Measurements from ENCODE around the gene NXN.
"Not testable (repeated sequence)": the region's sequence is repeated elsewhere in the genome, so short reads cannot be mapped to it uniquely, and the experiment has no call there.

The NXN gene

GRCh38 chr17:850851-851763, 128.5 kb downstream of the NXN start:
- Mint-ChIP-seq H3K27ac (no peak overlapping the region), H3K9me3 (ENCODE audit: low read depth) (no peaks in the 10 kb centered on the region), H3K4me1 (ENCODE audit: low read depth) (peaks cover 10% of the 10 kb centered on the region), H3K27me3 (peaks cover 17% of the 10 kb centered on the region), H3K4me3 (no peak overlapping the region), H3K36me3 (no peaks in the 10 kb centered on the region)

GRCh38 chr17:850086-850850, 129.3 kb downstream of the NXN start:
- Mint-ChIP-seq H3K4me1 (ENCODE audit: low read depth) (peaks cover 10% of the 10 kb centered on the region), H3K27ac (no peak overlapping the region), H3K27me3 (peaks cover 22% of the 10 kb centered on the region), H3K36me3 (no peaks in the 10 kb centered on the region), H3K4me3 (no peak overlapping the region), H3K9me3 (ENCODE audit: low read depth) (no peaks in the 10 kb centered on the region)

DNA sequence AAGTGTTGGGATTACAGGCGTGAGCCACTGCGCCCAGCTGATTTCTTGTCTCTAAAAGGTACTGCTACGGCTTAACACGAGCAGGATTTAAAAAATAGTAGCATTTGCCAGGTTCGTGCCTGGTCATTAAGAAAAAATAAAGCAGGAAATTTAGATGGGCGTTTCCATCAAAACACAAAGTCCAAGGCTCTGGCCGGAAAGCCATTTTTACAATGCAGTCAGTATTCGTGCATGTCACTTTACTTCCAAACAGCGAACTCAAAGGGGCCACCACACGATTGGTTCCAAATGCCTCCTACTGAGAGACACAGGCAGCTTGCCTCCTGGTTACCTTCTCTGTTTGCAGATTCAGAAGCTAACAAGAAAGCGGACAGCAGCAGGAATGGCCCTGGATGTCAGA, 131.2 kb downstream of the NXN start:
- no peak overlapping the region for H3K27ac Mint-ChIP-seq
- H3K4me3 Mint-ChIP-seq = no peak overlapping the region
- no peaks in the 10 kb centered on the region for H3K9me3 Mint-ChIP-seq (ENCODE audit: low read depth)
- H3K4me1 Mint-ChIP-seq (ENCODE audit: low read depth) = peaks cover 10% of the 10 kb centered on the region
- H3K36me3 Mint-ChIP-seq = no peaks in the 10 kb centered on the region
- H3K27me3 Mint-ChIP-seq = peaks cover 28% of the 10 kb centered on the region

- H3K27ac Mint-ChIP-seq = no peak overlapping the region
- peaks cover 10% of the 10 kb centered on the region for H3K4me1 Mint-ChIP-seq (ENCODE audit: low read depth)
- no peaks in the 10 kb centered on the region for H3K36me3 Mint-ChIP-seq
- peaks cover 29% of the 10 kb centered on the region for H3K27me3 Mint-ChIP-seq
- H3K9me3 Mint-ChIP-seq (ENCODE audit: low read depth) = no peaks in the 10 kb centered on the region
- peak overlapping the region; percentile 12 for H3K4me3 Mint-ChIP-seq
Observed at GRCh38 chr17:846901-847843, 132.4 kb downstream of the NXN start.

GRCh38 chr17:841313-841712, 138.3 kb downstream of the NXN start:
- H3K4me3 Mint-ChIP-seq = no peak overlapping the region
- no peaks in the 10 kb centered on the region for H3K9me3 Mint-ChIP-seq (ENCODE audit: low read depth)

GRCh38 chr17:838486-838885, 141.1 kb downstream of the NXN start:
- Mint-ChIP-seq H3K27ac (no peak overlapping the region), H3K4me1 (ENCODE audit: low read depth) (no peaks in the 10 kb centered on the region), H3K36me3 (peaks cover under 1% of the 10 kb centered on the region), H3K4me3 (no peak overlapping the region), H3K27me3 (peaks cover 5% of the 10 kb centered on the region), H3K9me3 (ENCODE audit: low read depth) (no peaks in the 10 kb centered on the region)

More at GRCh38 chr17:841313-841712, 138.3 kb downstream of the NXN start:
- H3K27me3 Mint-ChIP-seq = peaks cover 14% of the 10 kb centered on the region
- H3K36me3 Mint-ChIP-seq = no peaks in the 10 kb centered on the region
- no peaks in the 10 kb centered on the region for H3K4me1 Mint-ChIP-seq (ENCODE audit: low read depth)
- no peak overlapping the region for H3K27ac Mint-ChIP-seq

- Mint-ChIP-seq H3K27me3 (peaks cover 4% of the 10 kb centered on the region), H3K4me1 (ENCODE audit: low read depth) (no peaks in the 10 kb centered on the region), H3K27ac (no peak overlapping the region), H3K36me3 (peaks cover 2% of the 10 kb centered on the region), H3K4me3 (no peak overlapping the region), H3K9me3 (ENCODE audit: low read depth) (no peaks in the 10 kb centered on the region)
Observed at GRCh38 chr17:836151-836550, 143.4 kb downstream of the NXN start.

- not testable (repeated sequence) for H3K36me3 Mint-ChIP-seq; H3K4me3 Mint-ChIP-seq; H3K4me1 Mint-ChIP-seq (ENCODE audit: low read depth); H3K27me3 Mint-ChIP-seq; H3K27ac Mint-ChIP-seq; H3K9me3 Mint-ChIP-seq (ENCODE audit: low read depth)
Observed at GRCh38 chr17:835721-836120, 143.9 kb downstream of the NXN start.

- no peaks in the 10 kb centered on the region for H3K9me3 Mint-ChIP-seq (ENCODE audit: low read depth)
- no peak overlapping the region for H3K27ac Mint-ChIP-seq
Observed at GRCh38 chr17:835263-835662, 144.3 kb downstream of the NXN start.

GRCh38 chr17:834136-834535, 145.4 kb downstream of the NXN start:
- Mint-ChIP-seq H3K4me1 (ENCODE audit: low read depth) (no peaks in the 10 kb centered on the region), H3K4me3 (no peak overlapping the region), H3K27me3 (peaks cover 6% of the 10 kb centered on the region), H3K9me3 (ENCODE audit: low read depth) (no peaks in the 10 kb centered on the region), H3K27ac (no peak overlapping the region), H3K36me3 (peaks cover 2% of the 10 kb centered on the region)

More at GRCh38 chr17:835263-835662, 144.3 kb downstream of the NXN start:
- Mint-ChIP-seq H3K36me3 (peaks cover 2% of the 10 kb centered on the region), H3K4me3 (no peak overlapping the region), H3K27me3 (peaks cover 4% of the 10 kb centered on the region), H3K4me1 (ENCODE audit: low read depth) (no peaks in the 10 kb centered on the region)

GRCh38 chr17:830950-831349, 148.6 kb downstream of the NXN start:
- no peaks in the 10 kb centered on the region for H3K9me3 Mint-ChIP-seq (ENCODE audit: low read depth)
- H3K27me3 Mint-ChIP-seq = peaks cover 6% of the 10 kb centered on the region
- H3K36me3 Mint-ChIP-seq = peaks cover 2% of the 10 kb centered on the region
- H3K4me3 Mint-ChIP-seq = no peak overlapping the region
- no peaks in the 10 kb centered on the region for H3K4me1 Mint-ChIP-seq (ENCODE audit: low read depth)
- H3K27ac Mint-ChIP-seq = no peak overlapping the region

GRCh38 chr17:830381-830780, 149.2 kb downstream of the NXN start:
- H3K36me3 Mint-ChIP-seq = peaks cover 2% of the 10 kb centered on the region
- no peak overlapping the region for H3K4me3 Mint-ChIP-seq
- H3K4me1 Mint-ChIP-seq (ENCODE audit: low read depth) = no peaks in the 10 kb centered on the region
- no peaks in the 10 kb centered on the region for H3K9me3 Mint-ChIP-seq (ENCODE audit: low read depth)
- peaks cover 6% of the 10 kb centered on the region for H3K27me3 Mint-ChIP-seq
- no peak overlapping the region for H3K27ac Mint-ChIP-seq

GRCh38 chr17:829614-830013, 150.0 kb downstream of the NXN start:
- not testable (repeated sequence) for H3K27me3 Mint-ChIP-seq; H3K9me3 Mint-ChIP-seq (ENCODE audit: low read depth)

DNA sequence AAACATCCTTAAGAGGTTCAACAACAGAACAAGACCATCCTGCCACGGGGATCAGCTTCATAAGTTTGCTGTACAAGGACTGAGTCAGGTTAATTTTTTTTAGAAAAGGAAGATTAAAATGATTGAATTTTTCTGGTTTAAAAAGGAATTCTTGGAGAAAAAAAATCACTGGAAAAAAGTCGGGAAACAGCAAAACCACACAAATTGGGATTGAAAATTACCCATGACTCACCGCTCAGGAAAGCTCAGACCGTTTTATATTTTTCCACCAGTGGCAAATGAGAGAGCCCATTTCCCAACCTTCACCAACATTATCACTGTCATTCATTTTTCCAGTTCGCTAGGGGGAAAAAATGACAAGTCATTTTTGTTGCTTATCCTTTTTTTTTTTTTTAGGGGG, 150.8 kb downstream of the NXN start:
- H3K27ac Mint-ChIP-seq = no peak overlapping the region
- H3K36me3 Mint-ChIP-seq = peaks cover 2% of the 10 kb centered on the region
- peaks cover 4% of the 10 kb centered on the region for H3K27me3 Mint-ChIP-seq
- H3K9me3 Mint-ChIP-seq (ENCODE audit: low read depth) = no peaks in the 10 kb centered on the region
- H3K4me1 Mint-ChIP-seq (ENCODE audit: low read depth) = no peaks in the 10 kb centered on the region
- H3K4me3 Mint-ChIP-seq = no peak overlapping the region

More at GRCh38 chr17:829614-830013, 150.0 kb downstream of the NXN start:
- H3K36me3 Mint-ChIP-seq; H3K4me3 Mint-ChIP-seq; H3K4me1 Mint-ChIP-seq (ENCODE audit: low read depth); H3K27ac Mint-ChIP-seq: not testable (repeated sequence)
